Measurements from ENCODE around the gene IL20RB.
A peak's percentile ranks its signal among the peaks of the same experiment; 100 is the strongest.
"Not testable (repeated sequence)": the region's sequence is repeated elsewhere in the genome, so short reads cannot be mapped to it uniquely, and the experiment has no call there.

Gene IL20RB

DNA sequence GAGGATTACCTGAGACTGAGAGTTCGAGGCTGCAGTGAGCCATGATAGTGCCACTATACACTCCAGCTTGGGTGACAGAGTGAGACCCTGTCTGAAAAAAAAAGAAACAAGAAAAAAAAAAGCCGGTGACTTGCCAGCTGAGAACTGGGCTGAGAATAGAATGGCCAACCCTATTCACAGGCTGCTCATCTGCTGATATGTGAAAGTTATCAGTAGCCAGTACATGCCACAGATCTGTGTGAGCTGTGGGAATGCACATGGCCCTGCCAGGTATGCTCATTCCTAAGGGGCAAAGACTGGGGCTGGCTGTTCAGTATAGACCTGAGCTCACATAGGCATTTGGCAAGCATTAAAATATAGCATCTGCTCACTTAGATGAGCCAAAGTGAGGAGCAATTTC, 30.9 kb downstream of the IL20RB start:
- no peak for DNase-seq

DNA sequence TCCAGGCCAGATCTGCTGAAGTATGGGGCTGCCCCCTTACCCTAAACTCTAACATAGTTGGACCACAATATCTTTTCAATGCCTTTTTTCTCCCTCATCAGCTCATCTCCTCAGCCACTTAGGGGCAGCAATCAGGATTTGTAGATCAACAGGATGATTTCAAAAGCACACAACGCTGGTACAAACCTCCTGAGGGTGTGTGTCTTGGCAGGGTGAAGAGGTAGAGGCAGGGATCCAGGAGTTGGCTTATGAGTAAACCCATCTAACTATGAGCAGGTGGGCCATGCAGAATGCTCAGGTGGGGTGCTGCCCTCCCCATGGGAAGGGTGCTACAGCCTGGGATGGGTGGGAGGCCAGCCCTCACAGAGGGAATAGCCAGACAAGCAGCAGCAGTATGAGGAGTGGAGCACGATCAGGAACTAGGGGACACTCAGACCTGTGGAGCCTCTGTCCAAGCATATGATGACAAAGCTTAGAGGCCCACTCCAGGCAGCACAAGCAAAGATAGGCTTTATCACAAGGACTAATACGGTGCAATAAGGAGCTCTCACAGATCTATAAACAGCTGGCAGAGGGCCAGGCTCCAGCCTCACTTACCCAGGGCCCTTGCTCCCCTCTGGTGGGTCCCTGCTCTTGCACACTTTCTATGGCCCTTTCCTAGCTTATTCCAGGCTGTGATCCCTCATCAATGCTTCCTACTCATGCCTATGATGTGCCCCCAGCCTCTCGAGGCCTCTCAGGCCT, 32.2 kb downstream of the IL20RB start:
- no peak for DNase-seq

DNA sequence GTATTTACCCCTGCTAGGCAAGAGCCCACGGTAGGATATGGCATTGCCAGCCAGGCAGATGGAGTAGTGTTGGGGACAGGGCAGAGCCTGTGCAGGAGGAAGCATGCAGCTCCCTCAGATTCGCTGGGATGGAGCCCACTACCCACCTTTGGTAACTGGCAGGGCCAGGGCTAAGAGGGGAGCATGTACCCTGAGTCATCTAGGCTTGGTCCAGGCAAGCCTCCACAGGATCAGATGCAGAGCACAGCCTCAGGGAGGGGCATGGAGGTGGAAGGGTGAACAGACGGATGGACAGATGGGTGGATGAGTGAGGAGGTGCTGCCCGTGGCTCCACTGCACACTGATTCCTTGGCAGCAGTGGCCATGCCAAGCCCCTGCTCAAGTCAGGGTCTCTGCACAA, 33.0 kb downstream of the IL20RB start:
- no peak for DNase-seq

DNA sequence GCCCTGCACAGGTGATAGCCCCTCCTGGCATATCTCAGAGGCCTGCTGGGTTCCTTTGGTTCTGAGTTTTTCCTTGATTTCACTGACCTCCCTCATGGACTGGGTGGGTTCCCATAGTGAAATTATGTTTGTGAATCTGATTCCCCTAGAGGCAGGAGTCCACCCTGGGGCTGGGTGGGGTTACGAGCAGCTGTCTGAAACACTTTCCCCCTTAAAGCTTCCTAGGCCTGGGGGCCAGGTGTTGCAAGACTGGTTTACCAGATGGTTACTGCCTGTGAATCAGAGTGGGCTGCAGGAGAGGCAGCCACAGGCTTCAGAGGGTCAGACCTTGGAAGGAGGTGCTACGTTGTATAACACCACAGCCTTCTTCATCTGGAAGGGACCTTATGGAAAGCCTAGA, 34.3 kb downstream of the IL20RB start:
- no peak for DNase-seq

DNA sequence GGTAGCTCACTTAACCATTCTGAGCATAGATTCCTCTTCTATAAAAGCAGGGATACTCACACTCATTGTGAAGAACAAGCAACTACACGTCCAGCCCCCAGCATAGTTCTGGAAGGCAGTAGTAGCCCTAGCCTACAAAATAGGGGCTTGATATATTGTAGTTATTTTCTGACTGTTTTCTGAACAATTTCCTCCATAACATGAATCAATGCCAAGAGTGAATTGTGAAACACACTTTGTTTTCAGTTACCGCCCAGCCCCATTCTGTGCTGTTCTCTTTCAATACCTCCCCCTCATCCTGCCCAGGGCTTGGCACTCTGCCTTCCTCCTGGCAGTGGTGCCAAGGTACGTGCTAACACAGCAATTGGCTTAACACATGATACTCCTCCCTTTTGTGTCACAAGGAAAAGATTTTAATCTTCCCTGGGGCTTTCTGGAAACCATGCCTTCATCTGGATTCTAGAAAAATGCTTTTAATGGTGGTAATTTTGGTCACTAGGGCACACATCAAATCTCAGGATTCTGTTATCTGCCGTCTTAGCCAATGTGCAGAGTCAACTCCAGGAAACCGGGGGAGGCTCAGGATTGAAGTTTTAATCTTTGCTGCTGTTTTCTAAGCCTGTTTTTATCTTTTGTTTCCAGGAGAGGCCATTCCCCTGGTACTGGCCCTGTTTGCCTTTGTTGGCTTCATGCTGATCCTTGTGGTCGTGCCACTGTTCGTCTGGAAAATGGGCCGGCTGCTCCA, 37.2 kb downstream of the IL20RB start:
- DNase-seq: peak; percentile 26 to 34

DNA sequence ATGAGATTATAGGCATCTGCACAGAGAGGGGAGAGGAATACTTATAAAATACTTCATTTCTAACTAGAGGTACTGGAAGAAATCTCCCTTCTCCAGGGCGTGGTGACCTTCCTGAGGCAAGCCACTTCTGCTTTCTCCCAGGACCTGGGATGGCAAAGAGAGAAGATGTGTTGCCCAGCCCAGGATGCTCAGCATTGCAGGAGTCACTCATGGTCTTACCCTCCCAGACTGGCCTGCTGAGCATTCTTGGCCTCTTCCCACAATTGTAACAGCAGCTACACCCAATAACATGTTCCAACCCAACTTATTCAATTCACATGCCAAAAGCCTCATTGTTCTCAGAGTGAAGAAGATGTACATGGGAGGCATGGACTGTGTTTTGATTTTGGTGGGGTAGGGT, 37.9 kb downstream of the IL20RB start:
- no peak for DNase-seq

DNA sequence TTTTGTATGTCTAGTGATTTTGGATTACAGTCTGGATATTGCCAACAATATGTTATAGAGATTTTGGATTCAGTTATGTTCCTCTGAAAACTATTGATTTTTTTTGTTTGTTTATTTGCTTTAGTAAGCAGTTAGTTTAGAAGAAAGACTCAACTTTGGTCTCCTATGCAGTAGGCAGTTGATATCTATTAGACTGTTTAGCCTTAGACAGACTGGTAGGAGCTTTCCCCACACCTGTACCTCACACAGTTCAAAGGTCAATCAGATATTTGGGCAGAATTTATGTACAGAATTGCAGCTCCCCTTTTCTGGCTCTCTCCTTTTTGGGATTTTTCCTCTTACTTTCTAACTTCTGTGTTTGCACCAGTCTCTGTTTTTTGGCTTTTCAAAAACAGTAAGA, 42.3 kb downstream of the IL20RB start:
- DNase-seq: no peak

DNA sequence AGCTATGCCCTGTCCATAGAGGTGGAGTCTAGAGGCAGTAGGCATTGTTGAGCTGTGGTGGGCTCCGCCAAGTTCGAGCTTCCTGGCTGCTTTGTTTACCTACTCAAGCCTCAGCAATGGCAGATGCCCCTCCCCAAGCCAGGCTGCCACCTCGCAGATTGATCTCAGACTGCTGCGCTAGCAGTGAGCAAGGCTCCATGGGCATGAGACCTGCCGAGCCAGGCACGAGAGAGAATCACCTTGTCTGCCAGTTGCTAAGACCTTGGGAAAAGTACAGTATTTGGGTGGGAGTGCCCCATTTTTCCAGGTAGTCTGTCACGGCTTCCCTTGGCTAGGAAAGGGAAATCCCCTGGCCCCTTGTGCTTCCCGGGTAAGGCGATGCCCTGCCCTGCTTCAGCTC, 49.6 kb downstream of the IL20RB start:
- DNase-seq: not testable (repeated sequence)

DNA sequence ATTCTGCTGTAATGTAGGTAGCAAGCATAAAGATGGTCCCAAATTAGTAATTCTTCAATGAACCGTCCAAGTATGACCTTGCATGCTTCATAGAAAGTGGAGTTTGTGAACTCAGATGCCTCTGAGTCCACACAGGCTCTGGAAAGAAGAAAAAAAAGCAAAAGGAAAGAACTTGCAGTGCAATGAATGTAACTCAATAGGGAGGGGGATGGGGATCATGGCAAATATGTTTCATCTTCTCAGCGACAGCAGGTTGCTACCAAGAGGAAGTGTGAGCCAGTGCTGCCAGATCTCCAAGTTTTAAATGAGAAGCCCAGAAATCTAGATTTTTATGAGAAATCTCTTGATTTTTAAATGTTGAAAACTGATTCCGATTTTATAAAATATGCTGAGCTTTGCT, 50.3 kb downstream of the IL20RB start:
- DNase-seq: no peak

DNA sequence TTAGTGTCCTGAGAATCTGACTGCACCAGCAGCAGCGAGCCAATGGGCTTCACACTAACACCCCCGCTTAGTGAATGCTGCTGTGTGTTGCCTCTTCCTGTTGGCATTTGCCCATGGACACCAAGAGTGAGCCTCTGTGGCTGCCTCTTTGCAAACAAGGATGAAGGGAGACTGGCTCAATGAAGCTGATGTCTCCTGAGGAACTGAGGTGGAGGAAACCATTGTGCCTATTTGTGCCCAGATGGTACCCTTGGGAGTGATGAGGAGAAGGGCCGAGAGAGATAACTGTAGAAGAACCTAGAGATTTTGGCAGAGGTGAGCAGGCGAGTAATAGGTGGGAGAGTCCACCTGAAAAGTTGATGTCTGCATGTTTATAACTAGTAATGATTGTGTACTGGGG, 51.2 kb downstream of the IL20RB start:
- DNase-seq: peak; percentile 3 to 7

DNA sequence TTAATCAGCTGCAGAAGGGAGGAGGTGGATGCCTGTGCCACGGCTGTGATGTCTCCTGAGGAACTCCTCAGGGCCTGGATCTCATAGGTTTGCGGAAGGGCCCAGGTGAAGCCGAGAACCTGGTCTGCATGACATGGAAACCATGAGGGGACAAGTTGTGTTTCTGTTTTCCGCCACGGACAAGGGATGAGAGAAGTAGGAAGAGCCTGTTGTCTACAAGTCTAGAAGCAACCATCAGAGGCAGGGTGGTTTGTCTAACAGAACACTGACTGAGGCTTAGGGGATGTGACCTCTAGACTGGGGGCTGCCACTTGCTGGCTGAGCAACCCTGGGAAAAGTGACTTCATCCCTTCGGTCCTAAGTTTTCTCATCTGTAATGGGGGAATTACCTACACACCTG, 52.4 kb downstream of the IL20RB start:
- no peak for DNase-seq

DNA sequence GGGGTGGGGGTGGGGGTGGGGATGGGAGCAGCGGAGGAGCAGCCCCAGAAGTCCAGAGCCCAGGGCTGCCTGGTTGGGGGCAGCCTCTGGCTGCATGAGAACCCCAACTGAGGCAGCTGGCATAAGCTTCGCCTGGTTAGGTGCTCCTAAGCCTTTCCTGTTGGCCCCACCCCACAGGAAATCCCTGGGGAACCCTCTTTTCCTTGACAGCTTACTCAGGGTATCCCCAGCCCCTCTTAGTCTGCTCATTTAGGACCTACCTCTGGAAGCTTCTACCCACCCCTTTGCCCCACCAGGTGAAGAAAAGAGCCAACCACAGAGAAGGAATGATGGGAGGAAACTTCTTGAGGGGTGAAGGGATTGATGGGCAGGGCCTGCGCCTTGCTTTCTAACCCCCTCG, 53.4 kb downstream of the IL20RB start:
- no peak for DNase-seq

DNA sequence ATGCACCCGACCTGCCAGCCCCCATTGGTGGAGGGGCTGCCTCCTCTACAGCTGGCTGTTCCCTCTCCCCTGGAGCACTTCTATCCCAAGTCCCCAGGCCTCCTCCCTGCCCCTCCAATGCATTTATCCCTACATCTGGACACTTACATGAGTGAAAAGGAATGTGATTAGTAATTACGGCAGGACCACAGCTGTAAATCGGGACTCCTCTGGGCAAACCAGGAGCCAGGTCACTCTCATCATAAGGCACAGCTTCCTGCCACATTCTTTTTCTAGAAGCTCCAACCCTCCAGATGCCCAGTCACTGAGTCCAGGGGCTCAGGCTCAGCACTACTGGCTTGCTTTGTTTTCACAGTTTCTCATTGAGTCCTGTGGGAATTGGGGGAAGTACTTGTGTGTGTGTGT, 54.3 kb downstream of the IL20RB start:
- DNase-seq: no peak

DNA sequence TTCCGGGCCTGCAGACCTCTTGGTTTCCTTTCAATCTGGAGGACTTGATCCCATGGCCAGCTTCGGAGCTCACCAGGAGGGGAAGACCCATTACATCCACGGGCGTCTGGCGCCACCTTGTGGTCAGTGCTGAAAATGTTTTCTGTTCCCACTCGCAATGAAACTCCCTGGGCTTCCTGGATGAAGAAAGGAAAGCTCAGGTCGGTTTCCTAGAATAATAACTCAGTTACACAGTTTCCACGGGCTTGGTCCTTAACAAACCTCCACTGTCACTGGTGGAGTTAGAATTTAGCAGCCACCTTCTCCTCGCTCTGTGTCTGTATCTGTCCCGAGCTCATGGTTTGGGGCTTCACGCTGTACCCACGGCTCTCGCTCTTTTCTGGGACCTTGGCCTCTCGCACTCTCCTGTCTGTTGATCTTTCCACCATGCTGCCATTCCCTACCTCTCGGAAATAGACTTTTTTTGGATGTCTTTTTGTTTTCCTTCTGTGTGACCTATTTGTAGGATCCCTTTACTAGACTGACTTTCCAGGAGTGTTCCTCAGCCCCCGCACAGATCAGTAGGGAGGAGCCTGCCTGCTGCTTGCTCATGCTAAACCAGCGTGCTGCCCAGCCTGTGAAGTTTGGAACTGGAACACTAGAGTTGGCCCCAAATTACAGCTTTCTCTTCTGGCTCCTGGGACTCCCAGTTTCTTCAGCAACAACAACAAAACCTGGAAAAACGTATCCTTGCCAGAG, 56.3 kb downstream of the IL20RB start:
- DNase-seq: peak; percentile 85 to 88

DNA sequence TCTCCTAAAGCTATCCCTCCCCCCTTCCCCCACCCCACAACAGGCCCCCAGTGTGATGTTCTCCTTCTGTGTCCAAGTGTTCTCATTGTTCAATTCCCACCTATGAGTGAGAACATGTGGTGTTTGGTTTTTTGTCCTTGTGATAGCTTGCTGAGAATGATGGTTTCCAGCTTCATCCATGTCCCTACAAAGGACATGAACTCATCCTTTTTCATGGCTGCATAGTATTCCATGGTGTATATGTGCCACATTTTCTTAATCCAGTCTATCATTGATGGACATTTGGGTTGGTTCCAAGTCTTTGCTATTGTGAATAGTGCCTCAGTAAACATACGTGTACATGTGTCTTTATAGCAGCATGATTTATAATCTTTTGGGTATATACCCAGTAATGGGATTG, 59.5 kb downstream of the IL20RB start:
- DNase-seq: not testable (repeated sequence)

DNA sequence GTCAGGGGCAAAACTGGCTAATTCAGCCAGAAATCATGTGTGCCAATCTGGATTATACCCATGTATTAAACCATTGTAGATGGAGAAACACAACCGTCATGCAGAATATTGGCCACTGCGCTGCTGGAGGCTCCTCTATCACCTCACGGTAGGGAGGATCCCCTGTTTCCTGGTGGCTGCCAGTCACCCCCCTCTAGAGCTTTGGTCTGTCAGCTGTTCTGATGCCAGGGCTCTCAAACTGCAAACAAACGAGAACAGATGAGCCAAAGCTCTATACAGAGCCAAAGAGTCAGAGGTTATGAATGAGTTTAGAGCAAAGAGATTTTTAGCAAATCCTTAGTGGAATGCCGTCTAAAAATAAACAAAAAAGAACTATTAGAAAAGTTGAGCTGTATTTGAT, 62.5 kb downstream of the IL20RB start:
- DNase-seq: no peak

DNA sequence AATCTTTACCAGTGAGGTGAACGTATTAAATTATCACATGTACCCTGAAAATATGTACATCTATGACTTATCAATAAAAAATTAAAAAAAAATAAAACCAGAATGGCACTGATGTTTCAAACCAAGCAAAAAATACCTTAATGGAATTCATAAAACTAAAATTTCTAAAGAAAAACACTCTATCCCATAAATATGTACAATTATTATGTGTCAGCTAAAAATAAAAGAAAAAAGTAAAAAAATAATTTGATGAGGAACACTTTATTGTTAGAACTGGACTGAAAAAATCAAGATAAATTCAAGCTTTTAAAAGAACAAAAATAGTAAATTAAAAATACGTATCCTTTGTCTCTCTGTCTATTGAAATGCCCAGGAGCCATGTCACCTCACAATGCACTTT, 63.1 kb downstream of the IL20RB start:
- DNase-seq: no peak

DNA sequence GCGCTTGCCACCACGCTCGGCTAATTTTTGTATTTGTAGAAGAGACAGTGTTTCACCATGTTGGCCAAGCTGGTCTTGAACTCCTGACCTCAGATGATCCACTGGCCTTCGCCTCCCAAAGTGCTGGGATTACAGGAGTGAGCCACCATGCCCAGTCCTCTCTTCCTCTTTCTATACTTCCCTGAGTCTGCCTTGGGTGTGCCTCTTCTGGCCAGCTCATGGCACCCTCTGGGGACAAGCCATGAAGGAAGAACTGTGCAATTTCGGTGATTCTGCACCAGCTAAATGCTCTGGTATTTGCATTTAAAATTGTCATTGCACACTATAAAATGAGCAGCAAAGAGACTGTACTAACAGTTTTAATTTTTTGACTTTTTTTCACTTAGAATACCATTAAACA, 66.6 kb downstream of the IL20RB start:
- DNase-seq: no peak

DNA sequence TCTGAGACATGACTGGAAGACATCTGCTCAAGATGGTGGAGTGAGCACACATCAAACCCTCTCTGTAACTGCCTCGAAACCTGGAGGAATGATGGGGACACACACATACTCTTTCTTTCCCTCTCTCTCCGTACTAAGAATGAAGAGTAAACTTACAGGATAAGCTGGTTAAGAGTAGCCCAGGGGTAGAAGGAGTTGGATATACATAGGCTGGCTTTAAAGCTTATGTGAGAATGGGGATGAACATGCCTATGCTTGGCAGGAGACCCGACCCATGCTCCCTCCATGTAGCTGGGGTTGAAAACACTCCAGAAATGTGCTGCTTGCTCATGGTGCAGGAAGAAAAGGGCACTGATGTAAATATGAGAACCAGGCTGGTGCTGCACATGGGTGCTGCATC, 68.9 kb downstream of the IL20RB start:
- DNase-seq: no peak

DNA sequence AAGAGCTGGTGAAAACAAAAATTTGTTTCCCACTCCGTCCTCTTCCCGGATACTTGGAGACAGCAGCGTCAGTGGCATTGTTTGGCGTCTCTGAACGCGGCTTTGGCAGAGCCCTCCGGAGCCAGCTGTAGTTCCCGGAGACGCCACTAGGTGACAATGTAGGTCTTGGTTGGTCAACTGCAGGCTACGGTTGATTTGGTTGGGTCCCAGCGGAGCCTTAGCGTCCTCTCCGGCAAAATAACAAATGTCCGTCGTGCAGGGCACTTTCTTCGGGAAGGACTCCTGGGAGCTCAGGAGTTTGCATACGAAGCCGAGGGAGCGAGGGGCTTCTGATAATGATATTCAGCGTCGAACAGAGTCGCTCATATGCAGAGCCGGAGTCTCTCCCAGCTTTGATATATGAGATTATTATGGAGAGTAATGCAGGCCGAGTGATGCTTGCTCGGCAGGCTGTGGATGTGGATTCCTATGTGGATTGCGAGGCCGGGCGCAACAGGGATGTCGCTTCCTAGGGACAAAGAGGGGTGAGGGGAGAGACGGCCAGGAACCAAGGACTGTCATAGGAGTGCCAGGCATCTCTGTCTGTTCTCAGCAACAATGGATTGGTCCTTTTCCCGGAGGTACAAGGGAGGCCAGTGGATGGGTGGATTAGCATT, 74.8 kb downstream of the IL20RB start:
- DNase-seq: peak; percentile 82 to 89

DNA sequence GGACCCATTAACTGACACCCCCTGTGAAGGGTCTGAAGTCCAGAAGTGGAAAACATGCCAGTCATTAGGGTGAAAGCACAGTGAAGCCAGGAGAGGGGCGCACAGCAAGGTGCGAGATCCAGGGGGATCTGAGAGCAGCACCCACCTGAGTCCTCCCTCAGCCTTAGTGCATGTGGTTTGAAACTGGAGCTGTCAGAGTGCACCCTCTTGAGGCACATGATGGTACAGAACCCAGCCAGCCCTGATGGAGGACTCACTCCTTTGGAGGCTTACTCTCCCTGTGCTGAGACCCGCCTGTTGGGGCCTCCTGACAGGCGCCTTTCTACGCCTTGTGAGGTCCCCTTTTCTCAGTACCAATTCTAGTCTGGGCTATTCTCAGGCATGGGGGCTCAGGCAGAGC, 77.8 kb downstream of the IL20RB start:
- no peak for DNase-seq

DNA sequence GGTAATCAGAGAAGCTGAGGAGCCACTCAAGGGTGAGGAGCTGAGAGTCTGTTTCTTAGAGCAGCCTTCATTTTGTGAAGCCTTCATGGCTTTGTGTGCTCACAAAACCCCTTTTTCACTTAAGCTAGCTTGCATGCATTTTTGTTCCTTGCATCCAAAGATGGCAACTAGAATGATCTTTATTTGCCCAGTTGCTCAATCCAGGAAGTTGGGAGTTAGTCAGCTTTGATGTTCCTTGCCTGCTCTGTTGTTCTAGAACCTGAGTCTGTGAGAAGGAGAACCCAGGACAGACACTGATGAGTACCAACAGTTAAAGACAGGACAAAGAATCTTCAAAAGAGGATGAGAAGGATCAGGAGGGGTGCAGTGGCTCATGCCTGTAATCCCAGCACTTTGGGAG, 81.8 kb downstream of the IL20RB start:
- no peak for DNase-seq

DNA sequence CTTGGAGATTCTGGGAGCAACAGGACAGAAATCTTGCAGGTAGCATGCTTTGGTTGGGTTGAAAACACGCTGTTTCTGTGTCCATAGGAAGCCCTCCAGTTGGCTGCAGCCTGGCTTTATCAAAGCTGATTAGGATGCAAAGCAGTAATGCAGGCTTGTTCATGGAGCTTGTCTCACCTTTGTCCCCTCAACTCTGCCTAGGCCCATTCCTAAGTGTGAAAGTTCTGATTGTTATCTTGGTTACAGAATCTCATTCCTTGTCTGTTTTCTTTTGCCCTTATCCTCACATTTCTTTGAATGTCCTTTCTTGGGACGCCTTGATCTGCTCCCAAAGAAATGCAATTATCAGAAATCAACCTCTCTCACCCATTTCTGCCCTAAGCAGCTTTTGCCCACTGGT, 83.5 kb downstream of the IL20RB start:
- no peak for DNase-seq

All from hippocampal formation (tissue), 2 donors.